A549 (cell line): Measurements from ENCODE around the gene STK26. TPM values are rescaled to one million over a fixed set of nuclear protein-coding genes. Genes with fewer than 3 reads are reported as not detected.

ENCODE experiments used
- ATAC-seq, 2 experiments: fragments of 200-7000 bp in 1 of 2; fragments of >200 bp in 1 of 2; cut with Nextera tagmentation in 1 of 2; cut with Tn5 transposase in 1 of 2; 3 replicates each; pipeline versions ENCODE4 v1.8.0 to v1.9.1; 2018 to 2020; ENCODE audit warnings: mild to moderate bottlenecking in 1 of 2, moderate library complexity in 1 of 2
- CTCF ChIA-PET: fragments of 300-600 bp; sonication (Branson Sonifier 250); formaldehyde crosslinking; extraction: SDS; loops from one replicate; lab custom pipeline; 2021; ENCODE audit warnings: antibody characterized with exemption, inconsistent platforms; lab: Yijun Ruan, JAX
- POLR2A ChIA-PET: fragments of 350-600 bp; formaldehyde crosslinking; extraction: SDS; loops from one replicate; lab custom pipeline; 2021; ENCODE audit warnings: antibody characterized with exemption, inconsistent platforms; lab: Yijun Ruan, JAX
- DNase-seq, 2 experiments: peaks; one replicate each; pipeline versions ENCODE4 v3.0.0 to v3.0.0-alpha.2; 2011 to 2016; ENCODE audit warnings: low read depth in 1 of 2, low spot score in 1 of 2
- FAIRE-seq: peaks from 2 replicates; lab custom pipeline; 2011; peaks lifted over from hg19 to GRCh38; lab: Jason Lieb, UNC
- H3K27ac ChIP-seq, 2 experiments: fragments of >200 bp; sonication (Bioruptor Twin); formaldehyde crosslinking; 3 replicates each; pipeline ENCODE4 v1.5.1; 2016 to 2017
- H3K4me1 ChIP-seq: fragments of >200 bp; sonication (Bioruptor Twin); formaldehyde crosslinking; 3 replicates; pipeline ENCODE4 v1.6.1; 2016
- H3K4me2 ChIP-seq: fragments of >200 bp; sonication (Bioruptor Twin); formaldehyde crosslinking; 3 replicates; pipeline ENCODE4 v1.6.1; 2016
- H3K4me3 ChIP-seq: fragments of >200 bp; sonication (Bioruptor Twin); formaldehyde crosslinking; 3 replicates; pipeline ENCODE4 v1.5.1; 2016
- H3K9me3 ChIP-seq: fragments of >200 bp; sonication (Bioruptor Twin); formaldehyde crosslinking; 3 replicates; pipeline ENCODE4 v1.6.1; 2016
- ATOH8 ChIP-seq: fragments of 250-450 bp; sonication (Bioruptor Pico); IDR thresholded peaks from 2 replicates; pipeline ENCODE4 v1.5.0; 2020; ENCODE audit warnings: low read depth, mild to moderate bottlenecking, moderate library complexity
- BCL3 ChIP-seq: fragments of >200 bp; sonication (Bioruptor Twin); formaldehyde crosslinking; IDR thresholded peaks from 3 replicates; pipeline ENCODE4 v1.6.1; 2016
- BHLHE40 ChIP-seq: IDR thresholded peaks from 2 replicates; pipeline ENCODE4 v1.6.1; 2012; ENCODE audit warnings: low read depth, low read length, inconsistent platforms
- CEBPB ChIP-seq, 2 experiments: fragments of >200 bp in 1 of 2; sonication (Bioruptor Twin) in 1 of 2; formaldehyde crosslinking in 1 of 2; IDR thresholded peaks; 2 replicates each; pipeline ENCODE4 v1.6.1; 2012 to 2016
- CHD4 ChIP-seq: fragments of 200-600 bp; sonication (generic); IDR thresholded peaks from 2 replicates; pipeline ENCODE4 v1.6.1; 2016; ENCODE audit warnings: antibody characterized with exemption, mild to moderate bottlenecking, borderline replicate concordance
- CTCF ChIP-seq: fragments of >200 bp; sonication (Bioruptor Twin); formaldehyde crosslinking; IDR thresholded peaks from 3 replicates; pipeline ENCODE4 v1.5.1; 2016
- EHMT2 ChIP-seq: fragments of 200-600 bp; sonication (generic); IDR thresholded peaks from 2 replicates; pipeline ENCODE4 v1.6.1; 2016; ENCODE audit warnings: antibody characterized with exemption, low read depth, mild to moderate bottlenecking, moderate library complexity
- ESRRA ChIP-seq: fragments of 150-350 bp; IDR thresholded peaks from 2 replicates; pipeline ENCODE4 v1.6.1; 2014; ENCODE audit warnings: mild to moderate bottlenecking, low read length, borderline replicate concordance
- GATA3 ChIP-seq: IDR thresholded peaks from 2 replicates; pipeline ENCODE4 v1.6.1; 2012; ENCODE audit warnings: borderline replicate concordance
- HOXB5 ChIP-seq: fragments of 250-450 bp; sonication (Bioruptor Pico); IDR thresholded peaks from 2 replicates; pipeline ENCODE4 v1.5.0; 2020; ENCODE audit warnings: mild to moderate bottlenecking, moderate library complexity
- JUNB ChIP-seq: fragments of >200 bp; sonication (Bioruptor Twin); formaldehyde crosslinking; IDR thresholded peaks from 2 replicates; pipeline ENCODE4 v1.6.1; 2016
- KDM1A ChIP-seq: fragments of 200-600 bp; sonication (generic); IDR thresholded peaks from 2 replicates; pipeline ENCODE4 v1.6.1; 2016; ENCODE audit warnings: low read depth, mild to moderate bottlenecking
- MAX ChIP-seq: IDR thresholded peaks from 2 replicates; pipeline ENCODE4 v1.6.1; 2012
- MAZ ChIP-seq: fragments of 150-350 bp; IDR thresholded peaks from 2 replicates; pipeline ENCODE4 v1.6.1; 2014; ENCODE audit warnings: antibody characterized with exemption, low read depth, low read length, borderline replicate concordance
- NFE2L2 ChIP-seq: fragments of 150-350 bp; conservative IDR thresholded peaks from 2 replicates; pipeline ENCODE4 v1.6.1; 2014; ENCODE audit warnings: low read length
- NPAS2 ChIP-seq: fragments of 250-450 bp; sonication (Bioruptor Pico); IDR thresholded peaks from 2 replicates; pipeline ENCODE4 v1.8.0; 2022; ENCODE audit warnings: mild to moderate bottlenecking, moderate library complexity, borderline replicate concordance
- PBX3 ChIP-seq: IDR thresholded peaks from 2 replicates; pipeline ENCODE4 v1.6.1; 2012
- PHF8 ChIP-seq: fragments of 200-600 bp; sonication (generic); IDR thresholded peaks from 2 replicates; pipeline ENCODE4 v1.6.1; 2016; ENCODE audit warnings: low read depth, mild to moderate bottlenecking, antibody characterized with exemption, moderate library complexity, borderline replicate concordance
- POLR2A ChIP-seq: IDR thresholded peaks from 2 replicates; pipeline ENCODE4 v1.6.1; 2012; ENCODE audit warnings: mild to moderate bottlenecking, low read length
- POLR2AphosphoS2 ChIP-seq: conservative IDR thresholded peaks from 2 replicates; pipeline ENCODE4 v1.6.1; 2012; ENCODE audit warnings: low read length, improper control_type of control experiment, inconsistent platforms
- RAD21 ChIP-seq, 2 experiments: fragments of >200 bp in 1 of 2; sonication (Bioruptor Twin) in 1 of 2; formaldehyde crosslinking in 1 of 2; IDR thresholded peaks in 1 of 2; conservative IDR thresholded peaks in 1 of 2; 2 replicates in 1 of 2; 3 replicates in 1 of 2; pipeline ENCODE4 v1.6.1; 2012 to 2018; ENCODE audit warnings: inconsistent platforms in 1 of 2
- SMC3 ChIP-seq: fragments of >200 bp; sonication (Bioruptor Twin); formaldehyde crosslinking; IDR thresholded peaks from 3 replicates; pipeline ENCODE4 v1.6.1; 2018; ENCODE audit warnings: inconsistent platforms
- SREBF2 ChIP-seq: fragments of 450-650 bp; IDR thresholded peaks from 2 replicates; pipeline ENCODE4 v1.6.1; 2014; ENCODE audit warnings: mild to moderate bottlenecking, moderate library complexity
- USF2 ChIP-seq: fragments of 450-650 bp; IDR thresholded peaks from 2 replicates; pipeline ENCODE4 v1.6.1; 2014; ENCODE audit warnings: antibody characterized with exemption
- ZFP36 ChIP-seq: fragments of 450-650 bp; IDR thresholded peaks from 2 replicates; pipeline ENCODE4 v1.6.1; 2014; ENCODE audit warnings: borderline replicate concordance; ENCODE audit not compliant: partially characterized antibody
- ZSCAN20 ChIP-seq: fragments of 250-450 bp; sonication (Bioruptor Pico); IDR thresholded peaks from 2 replicates; pipeline ENCODE4 v1.8.0; 2022; ENCODE audit warnings: mild to moderate bottlenecking, moderate library complexity
- WGBS: methylation state at CpG from one replicate; pipeline ENCODE4 v1.1.6; 2017; ENCODE audit errors: missing lambda C conversion rate; 5-methylcytosine and 5-hydroxymethylcytosine counted together
- polyA plus RNA-seq, 4 experiments: library from polyadenylated mRNA; depleted of rRNA in 3 of 4; stranded (reverse); fragments of >200 nt; fragmentation: RNase III in 1 of 4; extraction: RNeasy Plus Mini Kit Qiagen cat#74134 plus additional on column Dnase treatment in 1 of 4; gene quantifications; 2 replicates in 3 of 4; 3 replicates in 1 of 4; pipeline ENCODE4 v1.2.3, GENCODE V29; 2011 to 2017

STK26 gene
- polyA plus RNA-seq, 2 of the 4 experiments (the other 2 are of a cell fraction): 11.5 to 23.9 TPM

- Histone ChIP-seq H3K4me2 (no peak overlapping the region), H3K27ac (no peak overlapping the region), H3K4me1 (no peaks in the 10 kb centered on the region), H3K4me3 (no peak overlapping the region), H3K9me3 (no peaks in the 10 kb centered on the region)
- no peak for TF ChIP-seq ESRRA
- no peak for TF ChIP-seq SREBF2
- TF ChIP-seq POLR2A: no peak
- ATAC-seq: no peak
- DNase-seq: no peak
- FAIRE-seq: no peak
- WGBS: 51% methylated on average over 8 of the region's 8 CpGs
- ChIA-PET POLR2A (no interaction called here), CTCF (interaction anchor here (0.6 kb wide), 2 partner anchors 24 to 885 kb away, joined by 3 read pairs; no protein-coding TSS in a partner anchor)
These were observed 67.5 kb downstream of the STK26 start for GRCh38 chrX:132090403-132091159.

GRCh38 chrX:132092439-132093065 is 69.5 kb downstream of the STK26 start:
- peak; percentile 36 to 64 for DNase-seq
- TF ChIP-seq ZSCAN20 (CRISPR knock-in tag) (no peak), RAD21 (conservative IDR thresholded peaks at IDR 0.05 in 1 of 2, IDR thresholded peaks at IDR 0.05 in 1 of 2) (peak; percentile 45 to 55), NFE2L2 (no peak), MAZ (no peak), EHMT2 (no peak), JUNB (no peak), MAX (no peak), BCL3 (no peak), SMC3 (no peak), PBX3 (no peak), CTCF (peak; percentile 51), HOXB5 (CRISPR knock-in tag) (no peak), POLR2AphosphoS2 (no peak)
- TF ChIP-seq, all 56 proteins: peak for 2
- Histone ChIP-seq H3K4me3 (no peak overlapping the region), H3K4me1 (no peaks in the 10 kb centered on the region), H3K9me3 (no peaks in the 10 kb centered on the region), H3K4me2 (no peak overlapping the region), H3K27ac (no peak overlapping the region)
- ATAC-seq: peak; percentile 77 to 86; a peak in 4 of 6 replicates
- ChIA-PET POLR2A (interaction anchor here (1.1 kb wide), 1 partner anchor 125 kb away, joined by 5 read pairs; no protein-coding TSS in a partner anchor), CTCF (interaction anchor here (0.6 to 2.3 kb wide), 10 partner anchors 10 to 538 kb away, joined by 3 to 13 read pairs (median 4); partner anchors contain the start of gene RAP2C)
- WGBS: 34% methylated on average over 7 of the region's 7 CpGs
- peak; percentile 72 for FAIRE-seq

- Histone ChIP-seq H3K4me3 (no peak overlapping the region), H3K4me2 (no peak overlapping the region), H3K27ac (no peak overlapping the region), H3K4me1 (no peaks in the 10 kb centered on the region), H3K9me3 (no peaks in the 10 kb centered on the region)
- WGBS: 49% methylated on average over 4 of the region's 4 CpGs
- FAIRE-seq (no peak), DNase-seq (no peak), ATAC-seq (no peak)
- ChIA-PET POLR2A (no interaction called here), CTCF (interaction anchor here (1.1 to 2.3 kb wide), 4 partner anchors 16 to 128 kb away, joined by 3 to 13 read pairs (median 6); partner anchors contain the start of gene RAP2C)
- no peak for TF ChIP-seq BHLHE40
- no peak for TF ChIP-seq USF2
- no peak for TF ChIP-seq GATA3
- TF ChIP-seq PHF8: no peak
- no peak for TF ChIP-seq CEBPB (IDR thresholded peaks at IDR 0.05)
- TF ChIP-seq ZFP36: no peak
- TF ChIP-seq ATOH8 (CRISPR knock-in tag): no peak
- TF ChIP-seq NPAS2: no peak
- TF ChIP-seq KDM1A: no peak
- no peak for TF ChIP-seq EHMT2
- TF ChIP-seq SREBF2: no peak
- no peak for TF ChIP-seq CHD4
These were observed 70.2 kb downstream of the STK26 start for GRCh38 chrX:132093239-132093860.
